GM12801 (cell line): ENCODE data around the gene ULK3.

Experiments
- TF ChIP-seq, protein P1 (sequence below): IDR thresholded peaks from one replicate; pipeline ENCODE4 v1.5.1; 2011; ENCODE audit warnings: control low read depth; ENCODE audit not compliant: insufficient read length; ENCODE audit errors: extremely low read depth

The ULK3 gene

GRCh38 chr15:74826364-74826819, 16.6 kb downstream of the ULK3 start, which contains the start of gene CPLX3:
TSS of gene CPLX3 (plus strand) at chr15:74826627. CDS start at chr15:74826704, 77 bp downstream.
- TF ChIP-seq, protein P1, sequence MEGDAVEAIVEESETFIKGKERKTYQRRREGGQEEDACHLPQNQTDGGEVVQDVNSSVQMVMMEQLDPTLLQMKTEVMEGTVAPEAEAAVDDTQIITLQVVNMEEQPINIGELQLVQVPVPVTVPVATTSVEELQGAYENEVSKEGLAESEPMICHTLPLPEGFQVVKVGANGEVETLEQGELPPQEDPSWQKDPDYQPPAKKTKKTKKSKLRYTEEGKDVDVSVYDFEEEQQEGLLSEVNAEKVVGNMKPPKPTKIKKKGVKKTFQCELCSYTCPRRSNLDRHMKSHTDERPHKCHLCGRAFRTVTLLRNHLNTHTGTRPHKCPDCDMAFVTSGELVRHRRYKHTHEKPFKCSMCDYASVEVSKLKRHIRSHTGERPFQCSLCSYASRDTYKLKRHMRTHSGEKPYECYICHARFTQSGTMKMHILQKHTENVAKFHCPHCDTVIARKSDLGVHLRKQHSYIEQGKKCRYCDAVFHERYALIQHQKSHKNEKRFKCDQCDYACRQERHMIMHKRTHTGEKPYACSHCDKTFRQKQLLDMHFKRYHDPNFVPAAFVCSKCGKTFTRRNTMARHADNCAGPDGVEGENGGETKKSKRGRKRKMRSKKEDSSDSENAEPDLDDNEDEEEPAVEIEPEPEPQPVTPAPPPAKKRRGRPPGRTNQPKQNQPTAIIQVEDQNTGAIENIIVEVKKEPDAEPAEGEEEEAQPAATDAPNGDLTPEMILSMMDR, result no peak

- TF ChIP-seq, protein P1, result no peak
These were observed 17.1 kb downstream of the ULK3 start for GRCh38 chr15:74825866-74826265.

DNA sequence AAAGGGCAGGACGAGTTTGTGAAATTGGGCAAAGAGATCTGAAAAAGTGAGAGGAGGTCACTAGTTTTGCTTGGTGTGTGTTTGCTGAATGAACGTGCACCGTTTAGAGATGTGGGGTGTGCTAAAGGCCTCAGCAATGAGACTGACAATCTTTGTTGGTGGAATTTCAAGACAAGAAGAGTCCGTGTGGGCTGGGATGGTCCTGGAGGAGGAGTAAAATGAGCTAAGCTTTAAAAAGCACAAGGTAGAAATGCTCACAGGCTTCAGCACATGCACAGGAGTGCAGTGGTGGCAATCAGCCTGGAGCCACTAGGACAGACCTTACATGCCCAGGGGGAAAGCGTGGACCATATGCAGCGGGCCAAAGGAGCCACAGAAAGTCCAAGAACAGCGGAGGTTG, 18.0 kb downstream of the ULK3 start:
- TF ChIP-seq, protein P1, result no peak

GRCh38 chr15:74823324-74823723, 19.6 kb downstream of the ULK3 start:
- TF ChIP-seq, protein P1, result no peak

- TF ChIP-seq, protein P1, result no peak
These were observed 20.7 kb downstream of the ULK3 start for GRCh38 chr15:74822233-74822632.

GRCh38 chr15:74821790-74822158, 21.2 kb downstream of the ULK3 start:
- TF ChIP-seq, protein P1, result no peak

- TF ChIP-seq, protein P1, result no peak
These were observed 21.7 kb downstream of the ULK3 start for GRCh38 chr15:74821091-74821789.
